GM21367 (cell line): Measurements from ENCODE around the gene CHMP6.
"Not testable (repeated sequence)": the region's sequence is repeated elsewhere in the genome, so short reads cannot be mapped to it uniquely, and the experiment has no call there.

ENCODE experiments used
- ATAC-seq: cut with Tn5 transposase; IDR thresholded peaks from one replicate; pipeline ENCODE4 v1.9.1; 2021; ENCODE audit not compliant: unreplicated experiment

The CHMP6 gene

GRCh38 chr17:81028506-81028858, 36.8 kb downstream of the CHMP6 start:
- ATAC-seq, result no peak

GRCh38 chr17:81029859-81030258, 38.2 kb downstream of the CHMP6 start:
- no peak for ATAC-seq

- ATAC-seq, result not testable (repeated sequence)
Measured at GRCh38 chr17:81030312-81030711, 38.7 kb downstream of the CHMP6 start.

GRCh38 chr17:81030741-81031565, 39.3 kb downstream of the CHMP6 start:
- ATAC-seq, result no peak

- ATAC-seq, result no peak
Measured at GRCh38 chr17:81031566-81032550, 40.2 kb downstream of the CHMP6 start.

- no peak for ATAC-seq
Measured at GRCh38 chr17:81032641-81033480, 41.2 kb downstream of the CHMP6 start.

DNA sequence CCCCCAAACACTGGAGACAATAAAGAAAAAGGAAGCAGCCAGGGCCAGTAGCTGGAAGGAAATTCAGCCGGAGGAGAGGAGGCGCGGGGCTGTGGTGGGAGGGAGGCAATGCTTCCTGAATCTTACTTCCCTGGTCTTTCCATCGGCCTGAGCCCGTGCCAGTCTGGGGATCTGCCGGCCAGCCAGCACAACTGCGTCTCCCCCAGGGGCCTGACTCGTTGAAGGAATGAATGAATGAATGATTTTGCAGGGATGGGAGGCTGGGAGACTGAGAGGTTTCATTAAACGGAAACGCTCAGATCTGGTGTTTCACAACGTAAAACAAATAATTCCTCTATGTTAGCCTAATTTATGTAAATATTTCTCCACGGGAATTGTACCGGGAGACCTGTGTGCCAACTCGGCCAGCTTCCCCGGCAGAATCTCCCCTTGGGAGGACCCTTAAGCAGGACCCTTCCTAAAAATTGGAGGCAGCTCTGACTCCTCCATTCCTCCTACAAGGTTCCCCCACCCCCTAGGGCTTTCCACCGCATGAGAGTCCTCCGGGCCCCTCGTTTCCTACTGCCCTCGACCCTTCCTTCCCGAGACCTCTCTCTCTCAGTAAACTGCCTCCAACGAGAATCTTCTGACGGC, 42.0 kb downstream of the CHMP6 start:
- ATAC-seq, result no peak

- peak; percentile 4 for ATAC-seq
Measured at GRCh38 chr17:81034168-81034777, 42.6 kb downstream of the CHMP6 start.

DNA sequence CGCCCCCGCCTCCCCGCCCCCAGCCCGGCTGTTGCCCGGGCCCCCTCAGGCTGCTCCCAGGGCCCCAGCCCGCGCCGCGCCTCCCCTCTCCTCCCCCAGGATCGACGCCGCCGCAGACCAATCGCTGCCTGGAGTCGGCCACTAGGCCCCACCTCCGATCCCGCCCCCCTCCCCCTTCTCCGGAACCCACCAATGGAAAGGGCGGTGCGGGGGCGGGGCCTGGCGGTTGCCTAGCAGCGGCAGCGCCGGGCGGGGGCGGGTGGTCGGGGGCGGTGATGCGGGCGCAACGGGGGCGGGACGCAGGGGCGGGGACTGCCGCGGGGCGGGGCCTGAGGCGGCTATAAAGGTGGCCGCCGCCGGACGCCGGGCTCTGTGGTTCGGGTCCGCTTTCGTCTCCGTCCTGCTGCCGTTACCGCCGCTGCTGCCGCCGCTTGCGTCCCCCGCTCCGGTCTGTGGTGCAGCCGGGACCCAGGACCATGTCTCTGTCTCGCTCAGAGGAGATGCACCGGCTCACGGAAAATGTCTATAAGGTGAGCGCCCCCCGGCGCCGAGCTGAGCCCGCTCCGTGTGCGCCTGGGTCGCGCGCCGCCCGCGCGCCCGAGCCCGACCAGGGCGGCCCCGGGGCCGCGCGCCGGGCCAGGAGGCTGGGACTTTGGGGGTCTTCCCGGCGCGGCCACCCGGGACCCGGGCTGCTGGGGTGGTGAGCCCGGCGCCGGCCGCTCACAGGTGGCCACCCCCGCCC, 43.3 kb downstream of the CHMP6 start, which contains the start of gene BAIAP2:
BAIAP2 (plus strand) TSS at position 373 of the 742 bp plus-strand sequence; CDS start at position 477, 104 bp downstream.
- peak; percentile 36 for ATAC-seq

GRCh38 chr17:81035521-81036196, 44.0 kb downstream of the CHMP6 start:
- no peak for ATAC-seq

GRCh38 chr17:81036197-81036941, 44.7 kb downstream of the CHMP6 start:
- no peak for ATAC-seq

DNA sequence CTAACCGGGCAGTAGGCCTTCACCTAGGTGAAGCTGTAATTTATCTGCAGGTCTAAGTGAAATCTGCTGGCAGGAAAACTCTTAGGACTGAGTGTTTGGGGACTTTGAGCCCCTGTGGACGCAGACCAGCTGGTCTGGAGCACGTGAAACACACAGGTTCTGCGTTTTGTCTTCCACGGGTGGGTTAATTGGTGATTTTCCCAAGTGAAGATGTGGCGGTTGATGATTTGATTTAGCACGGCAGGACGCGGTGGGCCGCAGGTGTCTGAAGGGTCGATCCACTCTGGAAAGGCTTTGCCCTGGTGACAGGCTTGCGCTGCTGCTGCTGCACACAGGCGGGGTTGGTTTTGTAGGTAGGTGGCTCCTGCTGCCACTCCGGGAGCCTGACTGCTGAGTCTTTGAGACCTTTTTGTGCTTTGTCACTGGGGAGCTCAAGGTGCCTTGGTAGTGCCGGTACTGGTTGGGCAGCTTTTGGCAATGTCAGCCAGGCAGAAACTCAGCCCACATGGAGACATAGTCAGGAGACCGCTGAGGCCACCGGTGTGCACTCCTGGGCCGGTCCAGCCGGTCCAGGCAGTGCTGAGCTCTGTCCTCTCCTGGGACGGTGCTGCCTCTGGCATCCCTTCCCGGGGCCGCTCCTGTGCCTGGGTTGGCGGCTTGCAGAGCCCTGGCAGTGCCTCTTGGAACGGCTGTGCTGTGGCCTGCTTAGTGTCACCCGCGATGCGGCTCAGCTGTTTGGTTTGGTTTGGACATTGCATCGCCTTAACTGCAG, 45.6 kb downstream of the CHMP6 start:
- no peak for ATAC-seq

GRCh38 chr17:81037798-81038733, 46.4 kb downstream of the CHMP6 start:
- no peak for ATAC-seq

DNA sequence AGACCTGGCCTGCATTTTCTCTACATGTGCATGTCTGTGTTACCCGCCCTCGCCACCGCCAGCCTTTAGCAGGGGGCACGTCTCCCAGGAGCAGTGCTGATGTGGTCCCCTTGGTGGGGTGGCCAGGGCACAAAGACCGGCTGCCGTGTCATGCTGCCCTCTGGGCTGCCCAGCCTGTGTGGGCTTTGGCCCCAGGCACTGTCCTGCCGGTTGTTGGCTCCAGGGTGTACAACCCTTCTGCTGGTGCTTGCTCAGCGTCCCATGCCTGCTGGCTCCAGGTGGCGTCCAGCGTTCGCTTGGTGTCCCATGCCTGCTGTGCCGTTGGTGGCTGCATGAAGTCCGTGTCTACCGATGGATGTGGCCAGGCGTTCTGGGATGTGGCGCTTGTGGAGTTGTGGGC, 47.5 kb downstream of the CHMP6 start:
- ATAC-seq, result no peak

DNA sequence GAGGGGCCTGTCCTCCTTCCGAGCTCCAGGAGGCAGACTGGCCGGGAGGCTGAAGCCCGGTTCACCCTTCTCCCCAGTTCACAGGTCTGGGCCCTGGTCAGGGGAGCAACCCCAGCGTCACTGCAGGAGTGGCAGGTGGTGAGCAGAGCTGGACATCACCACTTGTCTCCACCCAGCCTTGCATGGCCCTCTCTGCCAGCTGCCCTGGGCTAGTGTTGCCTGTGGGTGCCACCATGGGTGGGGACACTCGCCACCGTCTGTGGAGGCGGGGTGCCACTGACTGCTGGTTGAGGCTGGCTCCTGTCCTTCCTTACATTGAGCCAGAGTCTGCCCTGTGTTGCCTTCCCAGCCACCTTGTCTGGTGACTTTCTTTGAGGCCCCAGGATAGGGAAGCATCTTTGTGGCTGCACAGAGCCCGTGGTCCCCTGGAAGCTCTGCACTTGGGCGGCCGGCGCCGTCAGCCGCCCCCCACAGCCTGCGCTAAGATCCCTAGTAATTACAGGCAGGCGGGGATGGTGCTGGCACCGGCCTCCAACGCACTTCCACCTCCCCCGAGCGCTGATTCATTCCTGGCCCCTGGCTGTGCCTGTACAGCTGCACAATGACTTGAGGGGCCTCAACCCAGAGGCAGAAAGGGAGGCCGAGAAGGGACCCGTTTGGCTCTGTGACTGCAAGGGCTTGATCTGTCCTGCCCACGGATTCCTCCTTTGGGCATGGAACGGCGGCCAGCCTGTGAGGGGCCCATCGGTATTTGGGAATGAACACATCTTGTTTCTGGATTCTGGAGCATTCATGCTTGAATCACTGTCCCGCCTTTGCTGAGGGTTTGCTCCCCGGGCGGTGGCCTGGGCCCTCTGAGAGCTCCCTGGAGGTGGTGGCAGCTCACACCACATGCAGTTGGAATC, 48.5 kb downstream of the CHMP6 start:
- ATAC-seq, result no peak
